GM19463 (cell line): ENCODE measurements around the gene PCDH9.
"Not testable (repeated sequence)": the region's sequence is repeated elsewhere in the genome, so short reads cannot be mapped to it uniquely, and the experiment has no call there.

Source experiments
- ATAC-seq: cut with Tn5 transposase; IDR thresholded peaks from one replicate; pipeline ENCODE4 v1.9.1; 2021; ENCODE audit warnings: mild to moderate bottlenecking, moderate library complexity; ENCODE audit not compliant: unreplicated experiment

PCDH9 gene

DNA sequence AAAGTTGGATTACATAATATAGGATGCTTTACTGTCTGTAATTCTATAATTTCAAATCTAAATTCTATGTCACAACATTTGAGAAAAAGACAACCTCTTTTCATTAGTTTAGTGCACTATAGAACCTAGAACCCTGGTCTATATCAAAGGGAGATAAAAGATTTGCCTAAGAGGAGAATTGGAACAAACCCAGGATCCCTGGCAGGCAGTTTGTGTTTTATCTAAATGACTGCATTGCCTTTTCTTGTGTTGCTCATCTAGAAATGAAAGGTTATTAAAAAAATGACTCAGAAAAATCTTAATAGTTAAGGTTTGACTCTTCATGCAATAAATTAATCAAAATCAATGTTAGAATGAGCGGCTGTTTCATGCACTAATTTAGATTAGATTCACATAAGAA is 96.7 kb downstream of the PCDH9 start:
- ATAC-seq, result no peak

DNA sequence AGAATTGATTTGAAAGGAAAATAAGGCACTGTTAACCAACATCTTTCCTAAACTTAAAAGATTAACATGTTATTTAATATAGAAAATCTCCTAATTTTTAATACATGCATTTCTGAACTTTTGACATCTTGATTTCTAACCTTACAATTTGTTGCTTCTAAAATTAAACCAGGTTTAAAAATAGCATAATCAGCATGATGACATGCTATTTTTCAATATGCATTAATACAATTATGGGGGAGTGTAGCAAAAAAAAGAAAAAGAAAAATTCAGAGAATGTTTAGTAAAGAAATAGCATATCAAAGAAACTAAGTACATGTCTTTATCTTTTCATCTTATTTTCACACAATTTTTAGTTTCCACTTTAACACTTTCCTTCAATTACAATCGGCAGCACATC is 98.7 kb downstream of the PCDH9 start:
- no peak for ATAC-seq

DNA sequence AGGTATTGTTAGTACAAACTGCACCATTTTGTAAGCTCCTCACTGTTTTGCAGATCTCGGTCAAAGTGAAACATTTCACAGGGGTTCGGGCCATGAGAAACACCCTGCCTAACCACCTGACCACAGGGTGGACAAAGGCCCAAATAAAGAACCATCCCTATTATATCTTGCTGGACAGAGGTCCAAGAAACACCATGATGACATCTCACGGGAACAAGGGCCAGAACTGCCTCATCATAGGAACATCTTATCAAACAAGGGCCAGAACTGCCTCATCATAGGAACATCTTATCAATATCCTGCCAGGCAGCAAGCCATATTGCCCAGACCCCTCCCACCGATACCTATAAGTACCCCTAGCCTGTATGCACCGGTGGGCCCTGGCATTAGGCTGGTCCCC is 99.7 kb downstream of the PCDH9 start:
- no peak for ATAC-seq

DNA sequence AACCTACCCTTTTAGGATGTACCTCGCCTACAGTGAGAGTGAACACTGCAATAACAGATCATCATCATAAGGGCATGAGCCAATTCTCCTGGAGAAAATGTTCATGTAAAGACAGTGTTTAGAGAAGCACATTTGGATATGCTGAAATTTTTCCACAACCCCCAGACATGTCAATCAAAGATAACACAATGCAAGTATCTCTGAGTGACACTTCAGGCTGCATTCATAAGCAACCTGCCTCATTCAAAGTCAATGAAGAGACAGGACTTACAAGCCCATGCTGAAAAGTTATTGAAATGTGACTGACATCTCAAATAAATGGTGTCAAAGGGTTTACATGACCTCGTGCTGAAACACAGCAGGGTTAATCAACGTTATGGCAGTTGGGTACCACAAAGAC is 102.0 kb downstream of the PCDH9 start:
- ATAC-seq, result no peak

DNA sequence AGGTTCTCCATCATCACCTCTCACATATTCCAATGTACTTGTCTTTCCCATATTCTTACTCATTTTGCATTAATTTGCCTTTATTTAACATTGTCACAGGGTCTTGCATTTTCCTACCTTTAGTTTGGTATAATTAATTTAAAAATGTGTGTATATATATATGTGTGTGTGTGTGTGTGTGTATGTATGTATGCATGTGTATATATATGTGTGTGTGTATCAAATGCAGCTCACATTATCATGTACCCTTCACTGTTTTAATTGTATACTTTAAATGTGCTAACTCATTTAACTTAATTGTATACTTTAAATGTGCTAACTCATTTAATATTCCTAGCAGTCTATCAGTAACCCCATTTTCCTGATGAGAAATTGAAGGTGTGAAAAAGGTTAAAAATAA is 104.5 kb downstream of the PCDH9 start:
- ATAC-seq, result no peak

DNA sequence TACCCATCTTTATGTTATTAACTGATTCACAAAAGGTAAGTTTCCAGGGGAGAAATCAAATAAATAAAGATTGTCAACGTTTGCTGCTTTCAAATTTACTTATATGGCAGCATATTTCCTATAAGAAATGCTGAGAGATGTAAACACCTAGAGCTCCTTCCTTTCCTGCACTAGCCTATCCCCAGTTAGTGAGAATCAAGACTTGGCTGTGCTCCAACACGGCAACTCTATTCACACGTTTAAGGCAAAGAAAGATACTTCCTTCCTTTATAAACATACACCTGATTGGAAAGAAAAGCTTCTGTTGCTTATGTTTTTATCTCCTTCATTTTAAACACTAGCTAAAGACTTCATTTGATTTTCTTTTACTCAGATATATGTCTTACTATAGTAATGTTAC is 107.0 kb downstream of the PCDH9 start:
- ATAC-seq, result no peak

DNA sequence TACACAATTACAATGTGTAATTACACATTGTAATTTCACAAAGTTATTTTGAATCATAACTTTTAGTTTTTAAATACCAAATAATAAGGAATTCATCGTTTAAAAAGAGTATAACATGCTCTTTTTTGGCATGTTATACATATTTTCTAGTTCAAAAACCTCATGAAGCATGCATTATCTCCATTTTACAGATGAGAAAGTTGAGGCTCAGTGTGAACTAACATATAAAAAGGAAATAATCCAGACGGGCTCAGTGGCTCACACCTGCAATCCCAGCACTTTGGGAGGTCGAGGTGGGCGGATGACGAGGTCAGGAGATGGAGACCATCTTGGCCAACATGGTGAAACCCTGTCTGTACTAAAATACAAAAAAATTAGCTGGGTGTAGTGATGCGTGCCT is 107.9 kb downstream of the PCDH9 start:
- ATAC-seq, result no peak

DNA sequence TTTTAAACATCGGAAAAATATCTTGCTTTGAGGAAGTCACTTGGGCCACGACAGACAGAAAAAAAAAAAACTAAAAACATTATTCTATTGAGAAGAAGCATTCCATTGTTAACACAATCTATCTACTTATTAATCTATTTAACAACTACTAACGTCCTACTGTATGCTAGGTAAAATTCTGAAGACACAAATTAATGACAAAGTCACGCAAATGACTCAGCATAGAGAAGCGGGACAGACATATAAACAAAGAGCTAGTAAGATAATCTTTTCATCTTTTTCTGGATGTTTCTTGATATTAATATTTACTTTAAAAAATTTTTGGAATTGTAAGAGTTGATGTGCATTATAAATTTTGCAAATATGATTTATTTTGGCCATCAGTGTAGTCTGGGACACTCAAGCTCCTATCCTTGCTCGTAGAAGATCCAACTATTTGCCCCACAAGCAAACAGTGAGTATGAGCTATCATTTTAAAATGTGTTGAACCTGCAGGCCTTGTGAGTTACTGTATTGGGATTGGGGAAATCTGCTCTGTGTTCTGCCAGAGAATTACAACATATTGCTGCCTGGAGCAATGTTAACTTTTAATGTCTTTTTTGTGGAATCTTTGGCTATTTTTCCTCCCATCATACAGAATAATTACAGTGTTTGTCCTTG is 109.1 kb downstream of the PCDH9 start:
- ATAC-seq, result no peak

DNA sequence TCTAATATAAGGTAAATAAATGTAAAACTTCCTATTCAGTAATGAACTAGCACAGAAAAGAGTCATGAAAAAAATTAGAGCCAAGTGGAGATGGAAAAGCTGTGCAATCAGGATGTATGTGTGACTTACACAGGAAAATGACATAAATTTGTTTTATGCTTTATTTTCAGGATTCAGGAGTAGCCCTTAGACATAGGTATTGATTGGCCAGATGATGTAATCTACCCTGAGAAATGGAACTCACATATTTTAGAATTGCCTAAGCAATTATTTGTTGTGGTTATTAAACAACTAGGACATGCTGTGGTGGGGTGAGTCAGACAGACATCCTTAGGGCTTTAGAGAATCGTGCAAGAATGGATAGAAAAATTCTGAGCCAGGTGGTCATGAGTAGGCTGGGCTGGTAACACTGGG is 110.6 kb downstream of the PCDH9 start:
- no peak for ATAC-seq

DNA sequence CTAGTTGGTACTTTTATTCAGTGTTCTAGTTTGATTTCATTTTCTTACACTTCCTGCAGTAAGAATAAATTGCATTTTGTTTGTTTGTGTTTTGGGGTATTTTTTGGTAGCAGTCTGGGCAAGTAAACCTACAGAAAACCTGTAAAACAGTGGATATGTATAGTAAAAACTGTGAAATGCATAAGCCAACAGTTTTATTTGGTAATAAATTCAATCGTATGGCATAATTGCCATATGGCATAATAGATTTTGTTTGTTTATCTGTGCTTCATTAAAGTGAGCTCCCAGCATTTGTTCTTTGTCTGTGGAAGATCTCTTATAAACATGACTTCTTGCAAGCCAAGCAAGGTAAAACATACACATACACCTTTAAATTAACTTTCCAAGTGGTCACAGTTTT is 111.9 kb downstream of the PCDH9 start:
- ATAC-seq, result no peak

DNA sequence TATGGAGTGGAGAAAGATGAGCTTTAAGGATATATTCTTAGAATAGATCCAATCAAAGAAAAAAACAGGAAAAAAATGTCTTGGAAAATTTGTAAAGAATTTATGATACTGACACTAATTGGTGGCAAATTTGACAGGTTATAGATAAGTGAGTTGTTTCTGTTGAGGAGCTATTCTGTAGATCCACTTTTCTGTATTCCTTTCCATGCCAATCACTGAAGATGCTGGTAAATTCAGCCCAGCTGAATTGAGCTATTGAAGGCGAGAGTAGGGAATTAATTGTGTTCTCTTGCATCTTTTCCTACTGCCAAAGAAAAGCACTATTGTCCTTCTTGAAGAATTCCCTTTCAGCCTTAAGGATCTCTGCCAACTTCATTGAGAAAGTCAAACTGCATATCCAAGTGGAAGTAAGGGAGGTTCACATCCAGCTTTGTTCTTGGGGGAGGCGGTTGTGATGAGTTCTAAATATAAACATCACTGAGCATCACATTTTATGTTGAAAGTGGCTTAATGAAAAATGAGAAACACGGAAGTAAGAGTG is 113.1 kb downstream of the PCDH9 start:
- no peak for ATAC-seq

DNA sequence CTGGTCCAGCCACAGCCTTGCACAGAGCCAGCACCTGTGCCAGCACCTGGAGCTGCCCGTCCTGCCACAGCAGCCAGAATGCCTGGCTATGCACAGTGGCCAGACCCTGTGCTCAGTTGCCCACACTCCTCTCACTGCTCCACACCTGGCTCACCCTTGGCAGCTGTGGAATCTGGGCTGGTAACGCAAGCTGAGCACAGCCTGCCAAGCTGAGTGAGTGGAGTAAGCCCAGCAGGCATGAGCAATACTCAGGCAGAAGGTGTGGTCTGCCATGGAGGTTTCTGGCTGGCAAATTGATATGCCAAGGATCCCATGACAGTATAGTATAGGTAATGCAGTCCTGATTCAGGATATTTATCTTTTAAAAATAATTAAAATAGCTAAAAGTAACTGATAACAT is 122.2 kb downstream of the PCDH9 start:
- no peak for ATAC-seq

DNA sequence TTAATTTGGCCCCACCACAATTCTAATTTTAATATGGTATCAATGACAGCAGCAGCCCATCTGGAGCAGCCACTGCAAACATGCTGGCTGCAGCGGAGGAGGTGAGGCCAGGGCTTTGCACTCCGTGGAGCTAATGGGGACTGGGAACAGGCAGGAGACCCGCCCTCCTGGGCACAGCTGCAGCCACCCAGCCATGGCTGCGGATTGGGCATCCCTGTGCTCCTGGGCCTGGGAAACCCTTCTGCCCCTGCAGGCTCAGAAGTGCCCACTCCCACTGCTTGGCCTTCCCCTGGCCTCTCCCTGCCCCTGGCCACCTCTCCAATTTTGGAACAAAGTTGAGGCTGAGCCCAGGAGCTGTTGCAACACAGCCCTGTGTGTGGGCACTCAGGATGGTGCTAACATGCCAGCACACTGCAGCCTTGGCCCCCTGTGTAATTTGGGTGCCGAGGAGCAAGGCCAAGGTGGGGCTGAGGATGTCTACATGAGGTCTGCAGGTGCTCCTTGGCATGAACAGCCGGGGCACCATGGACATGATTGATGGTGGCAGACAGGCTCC is 123.6 kb downstream of the PCDH9 start:
- no peak for ATAC-seq

DNA sequence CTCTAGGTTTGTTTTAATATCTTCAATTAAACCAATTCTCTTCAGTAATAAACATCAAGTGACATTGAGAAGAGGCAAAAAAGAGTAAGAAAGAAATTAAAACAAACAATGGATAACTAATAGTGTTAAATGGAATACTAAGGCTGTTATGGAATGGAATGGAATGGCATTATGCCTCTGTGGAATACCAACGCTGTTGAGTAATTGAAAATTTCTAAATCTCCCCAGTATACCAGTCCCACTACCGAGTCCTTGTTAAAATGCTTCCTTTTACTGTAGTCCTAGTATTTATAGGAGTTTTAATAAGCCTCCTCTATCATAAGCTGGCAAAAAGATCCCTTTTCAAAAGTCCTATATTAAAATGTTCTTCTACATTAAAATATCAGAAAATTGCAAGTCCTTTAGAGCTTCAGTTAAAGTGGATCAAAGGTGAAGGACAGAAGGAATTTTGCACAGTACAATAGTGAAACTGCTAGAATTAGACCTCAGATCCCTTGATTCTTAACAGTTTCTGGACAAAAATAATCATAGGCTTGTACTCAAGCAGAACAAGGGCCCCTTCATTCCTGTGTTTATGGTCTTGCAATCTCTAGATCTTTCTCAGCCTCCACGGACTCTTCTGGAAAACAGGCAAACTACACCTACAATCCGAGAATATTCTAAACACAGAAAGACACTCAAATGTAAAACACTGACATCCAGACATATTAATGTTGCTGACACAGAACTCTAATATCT is 128.2 kb downstream of the PCDH9 start:
- ATAC-seq, result no peak

DNA sequence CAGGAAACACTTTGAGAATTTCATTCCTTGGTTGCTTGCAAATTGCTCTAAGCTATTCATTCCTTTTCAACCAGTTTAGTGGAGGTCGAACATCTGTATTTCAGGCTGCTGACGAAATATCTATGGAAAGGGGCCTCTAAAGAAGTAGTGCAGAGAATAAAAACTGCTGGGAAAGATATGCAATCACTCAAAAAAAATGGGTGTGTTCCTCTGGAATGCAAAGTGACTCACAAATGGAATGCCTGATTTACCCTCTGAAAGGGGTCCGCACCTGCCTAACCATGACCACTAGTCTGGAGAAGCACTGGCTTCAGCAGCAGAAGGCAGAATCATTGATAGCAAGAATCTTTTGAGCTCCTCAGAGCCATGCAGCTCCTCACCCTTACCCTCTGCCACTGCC is 129.4 kb downstream of the PCDH9 start:
- no peak for ATAC-seq

DNA sequence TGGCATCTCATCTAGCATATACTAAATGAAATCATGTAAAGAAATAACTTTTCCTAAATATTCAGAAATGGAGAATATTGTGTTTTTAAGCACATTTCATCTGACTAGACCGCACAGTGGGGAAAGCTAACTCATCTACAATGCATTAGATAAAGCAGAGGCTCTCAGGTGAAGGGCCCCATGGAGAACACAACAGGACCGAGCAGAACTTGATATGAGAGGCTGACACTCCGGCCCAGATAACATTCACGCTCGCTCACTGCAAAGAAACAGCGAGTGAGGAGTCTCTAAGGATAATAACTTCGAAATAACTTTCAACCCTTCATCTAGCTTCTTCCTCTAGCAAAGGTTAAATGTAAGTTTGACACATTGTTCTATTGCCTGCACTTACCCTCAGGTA is 130.6 kb downstream of the PCDH9 start:
- ATAC-seq, result no peak

DNA sequence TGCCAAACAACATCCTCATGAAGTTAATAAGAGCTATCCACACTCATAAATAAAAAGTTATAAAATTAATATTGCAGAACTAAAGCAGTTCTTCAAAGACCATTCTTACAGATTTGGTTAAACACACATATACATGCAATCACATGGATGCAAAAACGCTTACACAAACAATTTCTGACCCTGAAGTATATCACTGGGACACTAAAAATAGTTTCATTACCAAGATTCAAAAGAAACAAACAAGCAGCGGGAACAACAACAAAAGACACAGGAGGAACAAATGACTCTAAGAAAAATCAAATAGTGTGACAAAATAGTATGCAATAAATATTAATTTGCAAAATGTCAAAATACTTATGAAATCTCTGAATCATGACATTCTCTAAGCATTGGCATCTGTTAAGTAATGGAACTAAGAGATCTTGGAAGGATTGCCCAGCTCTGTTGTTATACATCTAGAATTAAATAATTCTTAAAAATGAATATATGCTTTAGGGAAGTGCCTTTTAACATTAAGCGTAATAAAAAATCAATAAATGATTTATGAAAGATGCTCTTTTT is 132.2 kb downstream of the PCDH9 start:
- ATAC-seq, result no peak

DNA sequence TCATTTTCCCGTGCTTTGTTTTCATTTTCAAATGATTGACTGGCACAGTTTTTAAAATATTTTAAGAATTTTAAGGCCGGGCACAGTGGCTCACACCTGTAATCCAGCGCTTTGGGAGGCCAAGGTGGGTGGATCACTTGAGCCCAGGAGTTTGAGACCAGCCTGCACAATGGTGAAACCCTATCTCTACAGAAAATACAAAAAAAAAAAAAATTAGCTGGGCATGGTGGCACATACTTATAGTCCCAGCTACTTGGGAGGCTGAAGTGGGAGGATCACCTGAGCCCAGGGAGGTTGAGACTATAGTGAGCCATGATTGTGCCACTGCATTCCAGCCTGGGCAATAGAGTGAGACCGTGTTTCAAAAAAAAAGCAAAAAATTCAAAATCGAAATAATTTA is 133.2 kb downstream of the PCDH9 start:
- ATAC-seq, result not testable (repeated sequence)

DNA sequence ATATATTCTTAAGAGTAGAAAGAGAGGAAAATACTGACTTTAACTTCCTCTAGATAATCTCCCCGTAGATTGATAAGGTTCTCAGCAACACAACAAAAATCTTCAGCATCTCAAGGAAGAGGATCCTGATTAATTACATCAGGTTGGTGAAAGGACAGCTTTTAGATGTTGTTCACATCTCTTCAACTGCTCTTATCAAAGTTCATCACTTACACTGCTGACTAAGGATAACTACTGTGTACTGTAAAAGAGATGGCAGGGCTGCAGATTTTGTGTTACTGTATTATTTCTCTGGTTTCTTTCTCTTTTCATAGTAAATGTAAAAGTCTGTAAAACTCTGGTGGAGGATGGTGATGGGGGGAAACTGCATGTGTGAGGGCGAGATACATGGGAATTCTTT is 133.7 kb downstream of the PCDH9 start:
- no peak for ATAC-seq

DNA sequence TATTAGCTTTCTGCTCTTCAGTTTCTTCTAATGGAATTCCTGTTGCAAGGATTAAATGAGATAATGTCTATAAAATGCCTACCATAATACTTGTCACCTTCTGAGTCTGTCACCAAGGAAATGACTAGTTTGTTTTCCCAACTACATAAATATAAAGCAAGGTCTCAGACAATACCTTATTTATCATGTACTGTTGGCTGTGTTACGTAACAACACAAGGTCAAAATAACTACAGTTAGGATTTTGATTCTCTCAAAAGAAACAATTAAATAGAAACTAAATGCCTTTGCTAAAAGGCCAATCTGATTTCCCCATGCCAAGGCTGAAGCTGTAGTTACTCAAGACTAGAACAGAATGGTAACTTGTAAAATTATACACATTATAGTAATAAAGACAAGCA is 134.5 kb downstream of the PCDH9 start:
- ATAC-seq, result no peak

DNA sequence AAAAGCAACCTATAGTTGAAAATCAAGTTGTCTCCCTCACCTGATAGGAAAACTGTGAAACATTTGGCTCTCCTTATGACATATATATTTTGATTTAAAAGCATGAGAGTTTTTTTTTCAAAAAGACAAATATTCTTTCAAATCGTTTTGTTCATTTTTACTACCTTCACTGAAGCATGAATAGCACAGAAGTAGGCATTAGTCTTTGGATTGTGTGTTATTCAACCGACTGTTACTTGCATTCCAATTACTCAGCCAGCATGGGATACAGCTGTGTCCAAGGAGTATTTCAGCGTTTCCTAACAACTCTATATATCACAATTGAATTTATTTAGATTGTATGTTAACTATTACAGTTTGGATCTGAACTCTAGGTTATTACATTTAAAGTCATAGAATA is 135.2 kb downstream of the PCDH9 start:
- ATAC-seq, result no peak

DNA sequence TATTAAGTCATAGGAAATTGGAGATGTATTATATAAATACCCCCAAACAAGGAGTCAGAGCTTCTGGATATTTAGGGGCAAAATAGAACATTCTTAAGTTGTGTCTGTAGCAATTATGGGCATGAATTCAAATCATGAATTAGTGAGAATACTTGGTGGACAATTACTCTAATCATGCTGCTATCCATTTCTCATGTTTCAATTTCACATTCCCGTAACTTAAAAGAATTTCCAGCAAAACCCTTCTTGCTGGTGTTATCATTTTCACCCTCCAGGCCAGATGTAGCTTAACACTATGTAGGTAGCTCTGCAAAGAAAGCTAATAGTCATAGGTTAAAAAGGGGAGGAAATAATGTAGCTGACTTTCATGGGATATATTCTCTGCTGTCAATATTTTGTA is 136.1 kb downstream of the PCDH9 start:
- no peak for ATAC-seq
